ENCODE results near the gene NLK.
"Not testable (repeated sequence)": the region's sequence is repeated elsewhere in the genome, so short reads cannot be mapped to it uniquely, and the experiment has no call there.

The NLK gene

DNA sequence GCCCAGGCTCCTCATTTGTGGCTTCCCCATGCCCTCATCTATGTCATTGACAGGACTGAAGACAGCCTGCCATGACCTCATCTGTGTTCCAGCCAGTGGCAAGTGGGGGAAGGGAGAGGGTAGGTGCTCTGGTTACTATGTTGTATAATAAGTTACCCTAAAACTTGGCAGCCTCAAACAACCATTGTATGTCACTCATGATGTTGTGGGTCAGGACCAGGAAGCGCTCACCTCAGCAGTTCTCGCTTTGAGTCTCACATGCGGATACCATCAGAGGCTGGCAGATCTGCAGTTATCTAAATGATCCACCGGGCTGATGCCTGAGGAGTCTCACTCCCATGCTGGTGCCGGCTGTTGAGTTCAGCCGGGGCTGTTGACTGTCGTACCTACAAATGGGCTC lies 187.5 kb downstream of the NLK start:
- Histone ChIP-seq H3K9me3 (no peaks in the 10 kb centered on the region), H3K27ac (no peak overlapping the region), H3K36me3 (no peaks in the 10 kb centered on the region), H3K4me3 (ENCODE audit: low read depth in 1 of 2, low read length in 1 of 2) (no peak overlapping the region), H3K27me3 (peaks cover 86% of the 10 kb centered on the region), H3K4me1 (ENCODE audit: control insufficient read depth in 1 of 2, insufficient read depth in 1 of 2, low read depth in 1 of 2, low read length in 1 of 2) (peaks cover 12 to 13% of the 10 kb centered on the region in 2 experiments)
- TF ChIP-seq, protein P1, sequence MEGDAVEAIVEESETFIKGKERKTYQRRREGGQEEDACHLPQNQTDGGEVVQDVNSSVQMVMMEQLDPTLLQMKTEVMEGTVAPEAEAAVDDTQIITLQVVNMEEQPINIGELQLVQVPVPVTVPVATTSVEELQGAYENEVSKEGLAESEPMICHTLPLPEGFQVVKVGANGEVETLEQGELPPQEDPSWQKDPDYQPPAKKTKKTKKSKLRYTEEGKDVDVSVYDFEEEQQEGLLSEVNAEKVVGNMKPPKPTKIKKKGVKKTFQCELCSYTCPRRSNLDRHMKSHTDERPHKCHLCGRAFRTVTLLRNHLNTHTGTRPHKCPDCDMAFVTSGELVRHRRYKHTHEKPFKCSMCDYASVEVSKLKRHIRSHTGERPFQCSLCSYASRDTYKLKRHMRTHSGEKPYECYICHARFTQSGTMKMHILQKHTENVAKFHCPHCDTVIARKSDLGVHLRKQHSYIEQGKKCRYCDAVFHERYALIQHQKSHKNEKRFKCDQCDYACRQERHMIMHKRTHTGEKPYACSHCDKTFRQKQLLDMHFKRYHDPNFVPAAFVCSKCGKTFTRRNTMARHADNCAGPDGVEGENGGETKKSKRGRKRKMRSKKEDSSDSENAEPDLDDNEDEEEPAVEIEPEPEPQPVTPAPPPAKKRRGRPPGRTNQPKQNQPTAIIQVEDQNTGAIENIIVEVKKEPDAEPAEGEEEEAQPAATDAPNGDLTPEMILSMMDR (IDR thresholded peaks at IDR 0.05): no peak

DNA sequence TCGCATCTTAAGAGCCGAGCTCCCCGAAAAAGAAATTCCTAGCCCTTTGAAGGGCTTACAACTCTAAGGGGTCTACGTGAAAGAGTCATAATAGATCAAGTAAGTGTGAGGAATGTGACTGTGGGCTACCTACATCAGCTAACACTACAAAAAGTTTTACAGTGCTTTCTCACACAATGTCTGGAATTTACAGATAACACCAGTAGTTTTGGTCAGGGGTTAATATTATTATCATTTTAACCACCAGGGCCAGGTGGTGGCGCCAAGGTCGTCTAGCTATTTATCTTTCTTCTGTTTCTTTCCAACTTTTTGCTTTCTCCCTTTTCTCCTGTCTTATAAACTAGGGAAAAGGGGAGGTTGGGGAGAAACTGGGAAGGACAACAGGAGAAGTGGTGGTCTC lies 188.1 kb downstream of the NLK start:
- not testable (repeated sequence) for H3K27ac ChIP-seq; H3K9me3 ChIP-seq; H3K36me3 ChIP-seq; H3K4me3 ChIP-seq (ENCODE audit: low read depth in 1 of 2, low read length in 1 of 2)
- Histone ChIP-seq H3K4me1 (ENCODE audit: control insufficient read depth in 1 of 2, insufficient read depth in 1 of 2, low read depth in 1 of 2, low read length in 1 of 2) (peaks cover 12 to 13% of the 10 kb centered on the region in 2 experiments), H3K27me3 (peaks cover 82% of the 10 kb centered on the region)

DNA sequence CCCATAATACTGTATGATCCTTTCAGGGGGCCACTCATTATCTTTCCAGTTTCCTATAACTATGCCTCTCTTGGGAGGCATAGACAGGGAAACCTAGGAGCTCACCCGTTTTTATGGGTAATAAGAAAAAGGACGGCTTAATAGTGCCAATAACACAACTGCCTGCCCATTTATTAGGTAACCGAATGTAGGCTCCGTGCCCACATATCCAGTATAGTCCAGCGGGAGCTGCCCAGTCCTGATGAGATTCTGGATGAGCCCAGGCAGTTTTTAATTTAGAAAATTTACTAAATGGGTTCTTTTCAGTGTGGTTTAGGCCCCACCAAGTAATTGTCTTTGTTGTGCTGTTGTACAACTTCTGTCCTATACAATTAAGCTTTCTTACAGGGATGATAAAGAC lies 189.1 kb downstream of the NLK start:
- not testable (repeated sequence) for H3K27ac ChIP-seq; H3K36me3 ChIP-seq; H3K9me3 ChIP-seq; H3K4me3 ChIP-seq (ENCODE audit: low read depth in 1 of 2, low read length in 1 of 2)
- H3K27me3 ChIP-seq: peaks cover 71% of the 10 kb centered on the region
- H3K4me1 ChIP-seq (ENCODE audit: control insufficient read depth in 1 of 2, insufficient read depth in 1 of 2, low read depth in 1 of 2, low read length in 1 of 2): peaks cover 12 to 13% of the 10 kb centered on the region in 2 experiments

DNA sequence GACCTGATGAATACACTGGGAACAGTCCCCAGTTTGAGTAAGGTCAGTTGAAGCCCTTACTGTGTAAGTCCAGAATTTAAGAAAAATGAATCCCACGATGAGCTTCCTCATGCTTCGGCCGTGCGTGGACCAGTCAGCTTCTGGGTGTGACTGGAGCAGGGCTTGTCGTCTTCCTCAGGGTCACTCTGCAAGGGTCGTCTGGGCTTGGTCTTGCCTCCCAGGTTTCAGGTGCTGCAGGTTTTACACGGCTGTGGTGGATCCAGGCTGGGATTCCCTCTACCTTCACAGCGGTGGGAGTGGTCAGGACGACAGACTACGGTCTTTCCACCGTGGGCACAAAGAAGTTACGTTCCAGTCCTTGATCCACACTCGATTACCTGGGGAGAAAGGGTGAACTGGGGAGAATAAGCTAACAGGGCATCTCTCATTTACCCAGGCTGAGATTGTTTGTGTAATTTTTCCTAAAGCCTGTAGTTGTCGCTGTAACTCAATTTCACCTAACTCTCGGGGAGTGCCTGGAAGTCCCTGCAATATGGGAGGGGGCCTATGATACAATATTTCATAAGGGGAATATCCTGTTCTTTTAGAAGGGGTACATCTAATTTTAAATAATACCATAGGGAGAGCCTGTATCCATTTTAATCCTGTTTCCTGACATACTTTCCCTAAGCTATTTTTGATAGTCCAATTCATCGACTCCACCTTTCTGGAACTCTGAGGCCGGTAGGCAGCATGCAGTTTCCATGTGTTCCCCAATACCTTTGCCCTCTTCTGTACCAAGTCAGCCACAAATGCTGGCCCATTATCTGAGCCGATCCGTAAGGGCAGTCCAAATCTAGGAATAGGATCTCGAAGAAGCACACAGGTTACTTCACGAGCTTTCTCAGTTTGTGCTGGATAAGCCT lies 190.7 kb downstream of the NLK start:
- peaks cover 55% of the 10 kb centered on the region for H3K27me3 ChIP-seq
- H3K4me3 ChIP-seq (ENCODE audit: low read depth in 1 of 2, low read length in 1 of 2); H3K36me3 ChIP-seq; H3K9me3 ChIP-seq; H3K27ac ChIP-seq; H3K4me1 ChIP-seq (ENCODE audit: control insufficient read depth in 1 of 2, insufficient read depth in 1 of 2, low read depth in 1 of 2, low read length in 1 of 2): not testable (repeated sequence)

DNA sequence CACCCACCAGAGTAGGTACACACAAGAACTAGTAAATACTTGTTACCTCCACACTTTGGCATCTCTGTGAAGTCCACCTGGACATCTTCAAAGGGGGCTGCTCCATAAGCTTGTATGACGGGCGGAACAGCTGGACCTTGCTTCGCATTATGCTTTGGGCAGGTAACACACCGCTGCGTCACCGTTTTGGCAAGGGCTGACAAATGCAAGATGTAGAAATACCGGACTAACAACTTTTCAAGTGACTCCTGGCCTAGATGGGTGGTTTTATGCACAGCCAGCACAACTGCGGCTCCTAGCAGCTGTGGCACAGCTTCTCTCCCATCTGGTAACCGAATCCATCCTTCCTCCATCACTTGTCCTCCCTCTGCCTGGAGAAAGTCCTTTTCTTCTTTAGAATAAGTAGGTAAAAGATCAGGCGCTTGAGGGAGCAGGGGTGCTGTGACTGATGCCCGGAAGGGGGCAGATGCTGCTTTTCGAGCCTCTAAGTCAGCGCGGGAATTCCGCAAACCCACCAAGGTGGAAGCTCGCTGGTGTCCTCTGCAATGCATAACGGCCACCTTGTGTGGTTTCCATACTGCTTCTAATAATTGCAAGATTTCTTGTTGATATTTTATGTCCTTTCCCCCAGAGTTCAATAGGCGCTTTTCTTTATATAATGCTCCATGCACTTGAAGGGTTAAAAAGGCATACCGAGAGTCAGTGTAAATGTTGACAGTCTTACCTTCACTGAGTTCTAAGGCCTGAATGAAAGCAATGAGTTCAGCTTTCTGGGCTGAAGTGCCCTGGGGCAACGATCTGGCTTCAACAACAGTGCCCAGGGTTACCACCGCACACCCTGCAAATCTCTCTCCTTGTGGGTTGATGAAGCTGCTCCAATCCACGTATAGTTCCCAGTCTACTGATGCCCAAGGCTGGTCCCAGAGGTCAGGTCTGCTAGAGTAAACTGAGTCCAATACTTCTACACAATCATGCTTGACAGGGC lies 191.7 kb downstream of the NLK start:
- not testable (repeated sequence) for H3K36me3 ChIP-seq; H3K27ac ChIP-seq; H3K4me3 ChIP-seq (ENCODE audit: low read depth in 1 of 2, low read length in 1 of 2); H3K9me3 ChIP-seq; H3K4me1 ChIP-seq (ENCODE audit: control insufficient read depth in 1 of 2, insufficient read depth in 1 of 2, low read depth in 1 of 2, low read length in 1 of 2)
- peaks cover 46% of the 10 kb centered on the region for H3K27me3 ChIP-seq

DNA sequence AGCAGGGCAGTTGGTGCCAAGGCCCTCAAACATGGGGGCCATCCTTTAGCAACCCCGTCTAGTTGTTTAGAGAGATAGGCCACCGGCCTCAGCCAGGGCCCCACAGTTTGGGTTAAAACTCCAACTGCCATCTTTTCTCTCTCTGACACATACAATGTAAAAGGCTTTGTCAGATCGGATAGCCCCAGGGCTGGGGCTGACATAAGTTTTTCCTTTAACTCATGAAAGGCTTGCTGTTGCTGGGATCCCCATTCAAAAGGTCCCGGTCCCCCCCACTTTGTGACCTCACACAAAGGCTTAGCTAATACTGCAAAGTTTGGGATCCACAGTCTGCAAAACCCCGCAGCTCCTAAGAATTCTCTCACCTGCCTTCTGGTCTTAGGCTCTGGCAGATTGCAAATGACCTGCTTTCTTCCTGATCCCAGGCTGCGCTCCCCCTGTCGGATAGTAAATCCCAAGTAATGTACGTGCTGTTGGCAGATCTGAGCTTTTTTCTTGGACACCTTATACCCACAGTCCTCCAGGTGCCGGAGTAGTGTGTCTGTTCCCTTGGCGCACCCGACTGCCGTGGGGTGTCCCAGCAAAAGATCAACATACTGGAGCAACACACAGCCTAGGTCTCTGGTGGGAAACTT lies 192.7 kb downstream of the NLK start:
- H3K36me3 ChIP-seq; H3K9me3 ChIP-seq; H3K27ac ChIP-seq; H3K4me3 ChIP-seq (ENCODE audit: low read depth in 1 of 2, low read length in 1 of 2); H3K4me1 ChIP-seq (ENCODE audit: control insufficient read depth in 1 of 2, insufficient read depth in 1 of 2, low read depth in 1 of 2, low read length in 1 of 2): not testable (repeated sequence)
- H3K27me3 ChIP-seq: peaks cover 36% of the 10 kb centered on the region

DNA sequence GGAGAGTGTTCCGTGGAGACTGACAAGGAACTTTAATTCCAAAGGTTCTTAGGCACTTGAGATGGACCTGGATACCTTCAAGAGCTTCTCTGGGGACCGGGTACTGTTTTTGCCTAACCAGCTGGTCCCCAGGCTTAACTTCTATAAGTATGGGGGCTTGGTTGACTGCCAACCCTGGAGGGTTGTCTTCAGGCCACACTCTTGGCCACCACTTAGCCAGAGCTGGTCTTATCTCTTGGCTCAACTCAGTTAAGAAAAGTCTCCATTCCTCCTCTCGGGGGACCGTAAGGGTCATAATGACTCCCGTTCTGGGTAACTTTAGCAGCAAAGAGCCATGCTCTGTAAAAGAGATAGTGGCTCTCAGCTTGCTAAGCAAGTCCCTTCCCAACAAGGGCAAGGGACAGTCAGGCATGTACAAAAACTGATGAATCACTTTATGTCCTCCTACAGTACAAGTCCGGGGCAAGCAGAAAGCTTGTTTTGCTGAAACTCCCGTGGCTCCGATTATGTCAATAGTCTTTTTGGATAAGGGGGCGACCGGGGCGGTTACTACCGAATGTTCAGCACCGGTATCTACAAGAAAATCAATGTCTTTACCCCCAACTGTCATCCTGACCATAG lies 193.7 kb downstream of the NLK start:
- not testable (repeated sequence) for H3K27ac ChIP-seq; H3K9me3 ChIP-seq; H3K36me3 ChIP-seq; H3K4me3 ChIP-seq (ENCODE audit: low read depth in 1 of 2, low read length in 1 of 2); H3K4me1 ChIP-seq (ENCODE audit: control insufficient read depth in 1 of 2, insufficient read depth in 1 of 2, low read depth in 1 of 2, low read length in 1 of 2)
- H3K27me3 ChIP-seq: peaks cover 26% of the 10 kb centered on the region

DNA sequence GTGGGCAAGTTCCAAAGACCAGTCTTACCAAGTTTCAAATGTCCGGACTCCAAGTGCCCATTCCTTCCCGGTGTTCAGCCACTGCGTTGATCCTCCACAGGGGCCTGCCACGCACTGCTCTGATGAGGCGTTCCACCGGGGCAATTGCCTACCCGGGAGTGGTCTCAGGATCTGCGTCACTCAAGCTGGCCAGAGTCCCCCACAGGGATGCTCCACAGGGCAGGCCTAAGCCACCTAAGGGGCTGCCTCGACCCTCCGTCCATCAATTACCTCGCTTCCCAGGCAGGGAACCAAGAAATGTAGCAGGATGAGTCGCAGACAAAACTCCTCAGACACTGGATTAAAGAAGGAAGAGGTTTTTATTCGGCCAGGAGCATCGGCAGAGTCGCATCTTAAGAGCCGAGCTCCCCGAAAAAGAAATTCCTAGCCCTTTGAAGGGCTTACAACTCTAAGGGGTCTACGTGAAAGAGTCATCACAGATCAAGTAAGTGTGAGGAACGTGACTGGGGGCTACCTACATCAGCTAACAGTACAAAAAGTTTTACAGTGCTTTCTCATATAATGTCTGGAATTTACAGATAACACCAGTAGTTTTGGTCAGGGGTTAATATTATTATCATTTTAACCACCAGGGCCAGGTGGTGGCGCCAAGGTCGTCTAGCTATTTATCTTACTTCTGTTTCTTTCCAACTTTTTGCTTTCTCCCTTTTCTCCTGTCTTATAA lies 196.2 kb downstream of the NLK start:
- H3K27me3 ChIP-seq; H3K27ac ChIP-seq; H3K4me3 ChIP-seq (ENCODE audit: low read depth in 1 of 2, low read length in 1 of 2); H3K9me3 ChIP-seq; H3K36me3 ChIP-seq; H3K4me1 ChIP-seq (ENCODE audit: control insufficient read depth in 1 of 2, insufficient read depth in 1 of 2, low read depth in 1 of 2, low read length in 1 of 2): not testable (repeated sequence)
